ENCODE data around the gene MED23.
"Not testable (repeated sequence)": the region's sequence is repeated elsewhere in the genome, so short reads cannot be mapped to it uniquely, and the experiment has no call there.

MED23 gene

GRCh38 chr6:131575834-131576478 is 52.1 kb downstream of the MED23 start:
- no peak for DNase-seq

DNA sequence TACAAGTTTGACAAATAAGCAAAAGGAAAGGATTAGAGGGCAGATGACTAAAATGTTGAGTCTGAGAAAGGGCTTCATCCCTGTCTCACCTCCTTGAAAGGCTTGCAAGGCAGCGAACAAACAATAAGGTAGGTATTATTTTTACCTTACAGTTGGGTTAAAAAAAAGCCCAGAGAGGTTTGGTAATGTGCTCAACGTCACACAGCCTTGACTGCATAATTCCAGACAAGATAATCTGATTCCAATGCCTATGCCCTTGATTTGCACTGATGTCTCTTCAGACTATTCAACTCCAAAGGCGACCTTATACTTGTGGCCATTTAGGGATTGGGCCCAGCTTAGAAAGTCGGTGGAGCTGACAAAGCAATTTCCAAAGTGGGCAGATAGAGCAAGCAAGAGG is 53.4 kb downstream of the MED23 start:
- DNase-seq, result no peak

GRCh38 chr6:131574133-131574532 is 53.9 kb downstream of the MED23 start:
- no peak for DNase-seq

GRCh38 chr6:131572686-131573415 is 55.2 kb downstream of the MED23 start, which contains the start of gene ARG1:
Gene ARG1, plus strand, starts transcription at chr6:131573226. Its CDS starts 57 bp downstream, at chr6:131573283.
- no peak for DNase-seq

GRCh38 chr6:131568726-131569125 is 59.3 kb downstream of the MED23 start:
- DNase-seq, result no peak

- DNase-seq, result no peak
These were observed 63.0 kb downstream of the MED23 start for GRCh38 chr6:131565056-131565455.

- no peak for DNase-seq
These were observed 65.9 kb downstream of the MED23 start for GRCh38 chr6:131561925-131562707.

GRCh38 chr6:131558922-131559321 is 69.1 kb downstream of the MED23 start:
- DNase-seq, result no peak

- DNase-seq, result no peak
These were observed 72.0 kb downstream of the MED23 start for GRCh38 chr6:131555992-131556391.

GRCh38 chr6:131552572-131552971 is 75.5 kb downstream of the MED23 start:
- no peak for DNase-seq

- no peak for DNase-seq
These were observed 76.1 kb downstream of the MED23 start for GRCh38 chr6:131551902-131552301.

DNA sequence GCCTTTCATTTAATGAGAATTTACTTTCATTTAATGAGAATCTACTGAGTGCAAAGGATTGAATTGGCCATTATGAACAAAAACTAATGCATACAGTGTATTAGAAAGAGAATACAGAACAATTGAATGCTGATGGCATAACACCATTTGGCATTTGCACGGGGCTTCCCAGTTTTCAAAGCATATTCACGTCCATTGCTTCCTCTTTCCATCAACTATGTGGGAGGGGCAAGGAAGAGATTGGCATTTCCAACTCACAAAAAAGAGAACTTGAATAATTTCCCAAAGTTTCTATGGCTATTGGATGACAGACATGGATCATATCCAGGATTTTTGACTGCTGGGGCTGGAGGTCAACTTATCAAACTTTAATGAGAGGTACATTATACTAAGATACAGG is 78.2 kb downstream of the MED23 start:
- no peak for DNase-seq

GRCh38 chr6:131548441-131548840 is 79.6 kb downstream of the MED23 start:
- DNase-seq, result no peak

- DNase-seq, result no peak
These were observed 80.6 kb downstream of the MED23 start for GRCh38 chr6:131547488-131547887.

- no peak for DNase-seq
These were observed 82.7 kb downstream of the MED23 start for GRCh38 chr6:131545317-131545716.

DNA sequence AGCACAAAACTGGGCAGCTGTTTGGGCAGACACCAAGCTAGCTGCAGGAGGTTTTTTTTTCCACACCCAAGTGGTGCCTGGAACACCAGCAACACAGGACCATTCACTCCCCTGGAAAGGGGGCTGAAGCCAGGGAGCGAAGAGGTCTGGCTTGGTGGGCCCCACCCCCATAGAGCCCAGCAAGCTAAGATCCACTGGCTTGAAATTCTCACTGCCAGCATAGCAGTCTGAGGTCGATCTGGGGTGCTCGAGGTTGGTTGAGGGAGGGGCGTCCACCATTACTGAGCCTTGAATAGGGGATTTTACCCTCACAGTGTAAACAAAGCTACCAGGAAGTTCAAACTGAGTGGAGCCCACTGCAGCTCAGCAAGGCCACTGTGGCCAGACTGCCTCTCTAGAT is 89.4 kb downstream of the MED23 start:
- DNase-seq, result not testable (repeated sequence)

DNA sequence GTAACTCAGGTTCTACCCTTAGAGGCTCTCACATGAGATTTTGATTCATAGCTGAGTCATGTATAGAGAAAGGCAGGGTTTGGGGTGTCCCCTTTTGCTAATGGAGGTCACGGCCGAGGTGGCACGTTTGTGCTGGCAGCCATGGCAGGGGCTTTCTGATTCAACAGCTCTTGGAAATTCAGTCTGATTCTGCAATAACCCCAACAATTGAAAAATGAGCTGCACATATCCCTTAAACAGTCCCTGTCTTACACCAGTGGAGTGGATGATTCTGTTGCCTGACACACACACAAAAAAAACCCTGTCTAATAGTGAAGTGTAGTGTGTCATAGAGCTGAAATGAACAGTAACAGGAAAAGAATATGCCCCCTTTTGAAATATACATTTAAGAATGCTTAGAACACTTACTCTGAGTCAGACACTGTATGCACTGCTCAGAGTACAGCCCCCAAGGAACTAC is 95.4 kb downstream of the MED23 start:
- DNase-seq, result no peak

DNA sequence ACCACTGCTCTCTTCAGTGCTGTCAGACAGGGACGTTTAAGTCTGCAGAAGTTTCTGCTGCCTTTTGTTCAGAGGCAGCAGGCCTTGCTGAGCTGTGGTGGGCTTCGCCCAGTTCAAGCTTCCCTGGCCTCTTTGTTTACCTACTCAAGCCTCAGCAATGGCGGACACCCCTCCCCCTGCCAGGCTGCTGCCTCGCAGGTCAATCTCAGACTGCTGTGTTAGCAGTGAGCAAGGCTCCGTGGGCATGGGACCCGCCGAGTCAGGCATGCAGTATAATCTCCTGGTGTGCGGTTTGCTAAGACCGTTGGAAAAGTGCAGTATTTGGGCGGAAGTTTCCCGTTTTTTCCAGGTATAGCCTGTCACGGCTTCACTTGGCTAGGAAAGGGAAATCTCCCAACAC is 96.4 kb downstream of the MED23 start:
- not testable (repeated sequence) for DNase-seq

DNA sequence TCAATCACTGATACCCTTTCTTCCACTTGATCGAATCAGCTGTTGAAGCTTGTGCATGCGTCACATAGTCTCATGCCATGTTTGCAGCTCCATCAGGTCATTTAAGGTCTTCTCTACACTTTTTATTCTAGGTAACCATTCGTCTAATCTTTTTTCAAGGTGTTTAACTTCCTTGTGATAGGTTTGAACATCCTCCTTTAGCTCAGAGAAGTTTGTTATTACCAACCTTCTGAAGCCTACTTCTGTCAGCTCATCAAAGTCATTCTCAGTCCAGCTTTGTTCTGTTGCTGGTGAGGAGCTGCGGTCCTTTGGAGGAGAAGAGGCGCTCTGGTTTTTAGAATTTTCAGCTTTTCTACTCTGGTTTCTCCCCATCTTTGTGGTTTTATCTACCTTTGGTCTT is 97.1 kb downstream of the MED23 start:
- not testable (repeated sequence) for DNase-seq

- no peak for DNase-seq
These were observed 103.2 kb downstream of the MED23 start for GRCh38 chr6:131524695-131525336.

DNA sequence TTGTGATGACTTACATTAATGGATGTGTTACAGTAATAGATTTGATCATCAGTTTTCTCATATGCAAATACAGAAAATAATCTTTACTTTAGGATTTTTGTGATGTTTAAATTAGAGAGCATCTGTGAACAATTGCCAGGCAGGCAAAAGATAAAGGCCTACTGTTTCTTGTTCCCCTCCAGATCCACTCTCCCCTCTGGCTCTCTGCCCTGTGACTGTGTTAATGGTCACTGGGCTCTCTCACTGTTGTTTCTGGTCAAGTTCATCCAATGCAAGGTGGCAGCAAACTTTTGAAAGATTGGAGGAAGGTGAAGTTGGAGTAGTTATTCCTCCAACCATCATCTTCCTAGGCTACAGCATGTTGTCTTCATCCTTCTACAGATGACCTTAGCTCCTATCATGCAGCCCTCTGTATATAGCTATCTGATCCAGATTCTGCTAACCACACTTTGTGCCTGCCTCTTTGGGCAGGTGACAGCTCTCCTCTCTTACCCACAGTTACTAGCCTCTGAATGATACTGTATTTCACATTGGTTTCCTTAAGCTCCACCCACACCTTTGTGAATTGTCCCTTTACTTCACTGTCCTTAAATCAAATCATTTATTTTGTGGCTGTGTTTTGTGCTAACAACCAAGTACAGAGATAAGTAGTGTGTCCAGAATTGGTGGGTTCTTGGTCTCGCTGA is 103.9 kb downstream of the MED23 start:
- DNase-seq, result peak in 10 of 56 donors; percentile 1 to 20 (median 15)
